Stimulated activated CD4-positive, alpha-beta T cell treated with anti-CD3 and anti-CD28 coated beads, Interleukin-1b, Interleukin-23, amount 100 ng/mL, for 24 hours (primary cell): Measurements from ENCODE around the gene ZXDC.

Experiments used
- DNase-seq, 4 experiments: peaks; one replicate each; pipeline ENCODE4 v3.0.0-alpha.2; 2020; ENCODE audit warnings: low read depth in 4 of 4, low spot score in 1 of 4

Gene ZXDC

GRCh38 chr3:126476166-126477060, 722 bp upstream of the ZXDC start:
- peak in 1 of 4 experiments; percentile 9 for DNase-seq

GRCh38 chr3:126474498-126475412, 936 bp downstream of the ZXDC start:
- peak in 3 of 4 experiments; percentile 13 to 20 (median 16) for DNase-seq

GRCh38 chr3:126473292-126474168, 2.2 kb downstream of the ZXDC start:
- no peak for DNase-seq

- no peak for DNase-seq
Measured at GRCh38 chr3:126472277-126473006, 3.2 kb downstream of the ZXDC start.

GRCh38 chr3:126469479-126469878, 6.2 kb downstream of the ZXDC start:
- DNase-seq = no peak

- no peak for DNase-seq
Measured at GRCh38 chr3:126468028-126468891, 7.4 kb downstream of the ZXDC start.

GRCh38 chr3:126467611-126467955, 8.1 kb downstream of the ZXDC start:
- no peak for DNase-seq

- no peak for DNase-seq
Measured at GRCh38 chr3:126466886-126467610, 8.6 kb downstream of the ZXDC start.

GRCh38 chr3:126465928-126466544, 9.7 kb downstream of the ZXDC start:
- no peak for DNase-seq

GRCh38 chr3:126464997-126465396, 10.7 kb downstream of the ZXDC start:
- DNase-seq = no peak

- DNase-seq = no peak
Measured at GRCh38 chr3:126464494-126464893, 11.2 kb downstream of the ZXDC start.

- DNase-seq = no peak
Measured at GRCh38 chr3:126464093-126464492, 11.6 kb downstream of the ZXDC start.

- no peak for DNase-seq
Measured at GRCh38 chr3:126463521-126463920, 12.2 kb downstream of the ZXDC start.

- DNase-seq = no peak
Measured at GRCh38 chr3:126461450-126462070, 14.1 kb downstream of the ZXDC start.

- DNase-seq = no peak
Measured at GRCh38 chr3:126460381-126460780, 15.3 kb downstream of the ZXDC start.

- no peak for DNase-seq
Measured at GRCh38 chr3:126459763-126460127, 15.9 kb downstream of the ZXDC start.

- DNase-seq = no peak
Measured at GRCh38 chr3:126459111-126459762, 16.5 kb downstream of the ZXDC start.
